GM21576 (cell line): ENCODE data around the gene SERPINB13.
A peak's percentile ranks its signal among the peaks of the same experiment; 100 is the strongest.

ENCODE experiments used
- ATAC-seq: cut with Tn5 transposase; IDR thresholded peaks from one replicate; pipeline ENCODE4 v1.9.1; 2021; ENCODE audit warnings: mild to moderate bottlenecking, moderate library complexity; ENCODE audit not compliant: unreplicated experiment

Gene SERPINB13

GRCh38 chr18:63586966-63587365, at the start of gene SERPINB13:
Gene SERPINB13, plus strand, starts transcription at chr18:63587343. Its CDS starts 1,325 bp downstream, at chr18:63588668.
- ATAC-seq = no peak

GRCh38 chr18:63539904-63540510, 47.1 kb upstream of the SERPINB13 start:
- no peak for ATAC-seq

GRCh38 chr18:63542069-63542468, 45.1 kb upstream of the SERPINB13 start, which contains the start of gene SERPINB12:
Gene SERPINB12, plus strand, starts transcription at chr18:63542369. Its CDS starts 13,791 bp downstream, at chr18:63556160.
- ATAC-seq = no peak

GRCh38 chr18:63544017-63544416, 43.1 kb upstream of the SERPINB13 start:
- ATAC-seq = no peak

GRCh38 chr18:63545000-63545399, 42.1 kb upstream of the SERPINB13 start:
- ATAC-seq = no peak

- no peak for ATAC-seq
Measured at GRCh38 chr18:63550068-63550467, 37.1 kb upstream of the SERPINB13 start.

GRCh38 chr18:63551769-63552168, 35.4 kb upstream of the SERPINB13 start:
- no peak for ATAC-seq

GRCh38 chr18:63552581-63552980, 34.6 kb upstream of the SERPINB13 start:
- ATAC-seq = no peak

- ATAC-seq = no peak
Measured at GRCh38 chr18:63553081-63553480, 34.1 kb upstream of the SERPINB13 start.

GRCh38 chr18:63559567-63560491, 27.3 kb upstream of the SERPINB13 start:
- peak; percentile 42 for ATAC-seq

- ATAC-seq = peak; percentile 79
Measured at GRCh38 chr18:63562284-63562683, 24.9 kb upstream of the SERPINB13 start.

GRCh38 chr18:63564021-63564420, 23.1 kb upstream of the SERPINB13 start:
- no peak for ATAC-seq

- no peak for ATAC-seq
Measured at GRCh38 chr18:63564561-63564960, 22.6 kb upstream of the SERPINB13 start.

- no peak for ATAC-seq
Measured at GRCh38 chr18:63567276-63567675, 19.9 kb upstream of the SERPINB13 start.

- ATAC-seq = no peak
Measured at GRCh38 chr18:63567825-63568224, 19.3 kb upstream of the SERPINB13 start.

- ATAC-seq = no peak
Measured at GRCh38 chr18:63570721-63571120, 16.4 kb upstream of the SERPINB13 start.

GRCh38 chr18:63575681-63576080, 11.5 kb upstream of the SERPINB13 start:
- ATAC-seq = no peak

GRCh38 chr18:63578357-63578958, 8.7 kb upstream of the SERPINB13 start:
- ATAC-seq = peak; percentile 67

GRCh38 chr18:63579616-63580015, 7.5 kb upstream of the SERPINB13 start:
- ATAC-seq = no peak

- ATAC-seq = no peak
Measured at GRCh38 chr18:63585988-63586387, 1.2 kb upstream of the SERPINB13 start.

GRCh38 chr18:63586431-63586830, 712 bp upstream of the SERPINB13 start:
- ATAC-seq = no peak

- ATAC-seq = no peak
Measured at GRCh38 chr18:63588909-63589308, 1.8 kb downstream of the SERPINB13 start.
